ENCODE data around the gene MYL11. TPM values are rescaled to one million over a fixed set of nuclear protein-coding genes. Genes with fewer than 3 reads are reported as not detected.
"Not testable (repeated sequence)": the region's sequence is repeated elsewhere in the genome, so short reads cannot be mapped to it uniquely, and the experiment has no call there.

The MYL11 gene
- polyA plus RNA-seq, 1 of the 3 experiments (the other 2 are of a cell fraction): 0.23 TPM

- Histone ChIP-seq H2AFZ (ENCODE audit: low read depth) (peak overlapping the region; percentile 59; the same call in 1 of the 2 replicates), H3K27ac (ENCODE audit: low read depth in 2 of 2, low read length in 1 of 2) (peak overlapping the region in 1 of 2 experiments; percentile 76; a peak in 3 of 4 replicates), H4K20me1 (ENCODE audit: insufficient read depth) (peaks cover 31% of the 10 kb centered on the region), H3K79me2 (ENCODE audit: insufficient read depth) (peaks cover 44% of the 10 kb centered on the region), H3K4me2 (peak overlapping the region; percentile 74), H3K4me3 (ENCODE audit: low read depth in 2 of 2, low read length in 1 of 2) (peak overlapping the region; percentile 74 to 79), H3K9ac (peak overlapping the region; percentile 82; the same call in 1 of the 2 replicates)
- peak; percentile 58; the same call in 1 of the 2 replicates for TF ChIP-seq MXI1 (IDR thresholded peaks at IDR 0.05; ENCODE audit: low read depth, low read length)
- H3K27me3 ChIP-seq (ENCODE audit: insufficient read depth); H3F3A ChIP-seq (replicated peaks; ENCODE audit: insufficient read depth); H3K9me3 ChIP-seq; H3K36me3 ChIP-seq (replicated peaks in 1 of 2; ENCODE audit: control insufficient read depth in 1 of 2, insufficient read depth in 2 of 2, low read length in 1 of 2); H3K4me1 ChIP-seq (ENCODE audit: control insufficient read depth in 1 of 2, insufficient read depth in 2 of 2, low read depth in 1 of 2, low read length in 1 of 2); H3K9me2 ChIP-seq: not testable (repeated sequence)
- CTCF ChIA-PET: interaction anchor here (1.1 to 2.1 kb wide), 2 partner anchors 19 to 75 kb away, joined by 4 to 7 read pairs; no protein-coding TSS in a partner anchor
- POLR2A ChIA-PET: interaction anchor here (0.7 to 2.5 kb wide), 2 partner anchors 20 to 84 kb away, joined by 3 to 18 read pairs; partner anchors contain the start of gene CD2BP2
- DNase-seq: peak; percentile 60
- WGBS (ENCODE audit: low lambda C conversion rate): 0% methylated on average over 8 of the region's 33 CpGs
Observed at GRCh38 chr16:30334473-30334989, 40.1 kb upstream of the MYL11 start.

GRCh38 chr16:30335028-30335597 lies 39.5 kb upstream of the MYL11 start:
- H3K9me2 ChIP-seq; H3K4me1 ChIP-seq (ENCODE audit: control insufficient read depth in 1 of 2, insufficient read depth in 2 of 2, low read depth in 1 of 2, low read length in 1 of 2); H3K9me3 ChIP-seq; H3F3A ChIP-seq (replicated peaks; ENCODE audit: insufficient read depth); H3K27me3 ChIP-seq (ENCODE audit: insufficient read depth); H3K36me3 ChIP-seq (replicated peaks in 1 of 2; ENCODE audit: control insufficient read depth in 1 of 2, insufficient read depth in 2 of 2, low read length in 1 of 2): not testable (repeated sequence)
- Histone ChIP-seq H3K79me2 (ENCODE audit: insufficient read depth) (peaks cover 39% of the 10 kb centered on the region), H2AFZ (ENCODE audit: low read depth) (peak overlapping the region; percentile 85), H4K20me1 (ENCODE audit: insufficient read depth) (peaks cover 25% of the 10 kb centered on the region), H3K27ac (ENCODE audit: low read depth in 2 of 2, low read length in 1 of 2) (peak overlapping the region; percentile 76 to 89), H3K4me2 (peak overlapping the region; percentile 74), H3K4me3 (ENCODE audit: low read depth in 2 of 2, low read length in 1 of 2) (peak overlapping the region; percentile 74 to 79), H3K9ac (peak overlapping the region; percentile 82; the same call in 1 of the 2 replicates)
- CTCF ChIA-PET: interaction anchor here (1.1 to 2.1 kb wide), 2 partner anchors 18 to 75 kb away, joined by 4 to 7 read pairs; no protein-coding TSS in a partner anchor
- TF ChIP-seq POLR2AphosphoS5 (IDR thresholded peaks at IDR 0.05; ENCODE audit: low read depth, low read length): peak; percentile 58
- TF ChIP-seq ELF1 (IDR thresholded peaks at IDR 0.05): peak; percentile 45; the same call in 1 of the 2 replicates
- TF ChIP-seq MXI1 (IDR thresholded peaks at IDR 0.05; ENCODE audit: low read depth, low read length): peak; percentile 66
- peak; percentile 46; the same call in 1 of the 2 replicates for TF ChIP-seq TAF1 (IDR thresholded peaks at IDR 0.05; ENCODE audit: borderline replicate concordance, low read depth, low read length)
- WGBS (ENCODE audit: low lambda C conversion rate): 0% methylated on average over 5 of the region's 70 CpGs
- POLR2A ChIA-PET: interaction anchor here (0.7 to 2.5 kb wide), 2 partner anchors 20 to 83 kb away, joined by 3 to 18 read pairs; partner anchors contain the start of gene CD2BP2
- peak; percentile 86 for DNase-seq

DNA sequence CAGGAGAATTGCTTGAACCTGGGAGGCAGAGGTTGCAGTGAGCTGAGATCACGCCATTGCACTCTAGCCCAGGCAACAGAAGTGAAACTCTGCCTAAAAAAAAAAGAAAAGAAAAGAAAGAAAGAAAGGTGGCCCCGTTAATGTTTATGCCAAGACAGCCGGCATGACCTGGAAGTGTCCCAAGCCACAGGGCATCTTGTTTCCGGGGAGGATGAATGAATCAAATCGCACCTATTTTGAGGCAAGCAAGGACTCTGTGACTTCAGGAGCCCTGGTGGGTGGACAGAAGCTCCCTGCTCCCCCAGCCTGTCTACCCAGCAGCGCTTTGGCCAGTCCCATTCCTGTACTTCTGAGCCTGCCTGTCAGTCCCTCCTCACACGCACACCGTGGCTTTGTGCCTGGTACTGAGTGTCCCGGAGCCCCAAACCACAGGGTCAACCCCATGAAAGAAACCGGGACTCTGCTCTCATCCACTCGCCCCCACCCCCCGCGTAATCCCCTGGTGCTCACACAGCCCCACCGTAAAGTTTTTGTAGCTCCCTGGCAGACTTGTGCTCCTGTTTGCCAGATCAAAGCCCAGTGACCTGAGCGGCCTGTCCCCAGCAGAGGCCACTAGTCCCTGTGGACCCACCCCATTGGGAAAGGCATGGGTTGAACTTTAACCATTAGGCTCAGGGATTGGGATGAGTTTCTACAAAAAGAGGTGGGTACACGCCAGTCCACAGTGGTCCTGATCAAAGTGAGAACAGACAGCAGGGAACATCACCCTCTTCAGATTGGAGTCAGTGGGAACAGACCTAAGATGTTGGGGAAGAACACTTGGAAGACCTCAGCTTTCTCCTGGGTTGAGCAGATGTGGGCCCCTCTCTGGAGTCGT lies 38.8 kb upstream of the MYL11 start:
- Histone ChIP-seq H3K4me2 (peak overlapping the region; percentile 74), H3K9me3 (no peaks in the 10 kb centered on the region), H4K20me1 (ENCODE audit: insufficient read depth) (peaks cover 18% of the 10 kb centered on the region; the same call in 1 of the 2 replicates), H3F3A (replicated peaks; ENCODE audit: insufficient read depth) (no peaks in the 10 kb centered on the region), H3K9me2 (no peaks in the 10 kb centered on the region), H3K27me3 (ENCODE audit: insufficient read depth) (no peaks in the 10 kb centered on the region), H3K79me2 (ENCODE audit: insufficient read depth) (peaks cover 31% of the 10 kb centered on the region), H3K4me3 (ENCODE audit: low read depth in 2 of 2, low read length in 1 of 2) (peak overlapping the region; percentile 74 to 79), H3K36me3 (replicated peaks in 1 of 2; ENCODE audit: control insufficient read depth in 1 of 2, insufficient read depth in 2 of 2, low read length in 1 of 2) (no peaks in the 10 kb centered on the region), H2AFZ (ENCODE audit: low read depth) (peak overlapping the region; percentile 85), H3K4me1 (ENCODE audit: control insufficient read depth in 1 of 2, insufficient read depth in 2 of 2, low read depth in 1 of 2, low read length in 1 of 2) (peaks cover 0 to 5% of the 10 kb centered on the region in 2 experiments; a peak in 1 of 4 replicates), H3K9ac (peak overlapping the region; percentile 82; the same call in 1 of the 2 replicates), H3K27ac (ENCODE audit: low read depth in 2 of 2, low read length in 1 of 2) (peak overlapping the region; percentile 1 to 76; a peak in 2 of 4 replicates)
- no peak for DNase-seq
- WGBS (ENCODE audit: low lambda C conversion rate): 62% methylated on average over 15 of the region's 17 CpGs
- CTCF ChIA-PET: interaction anchor here (2.1 kb wide), 1 partner anchor 18 kb away, joined by 7 read pairs; no protein-coding TSS in a partner anchor
- TF ChIP-seq GABPA (IDR thresholded peaks at IDR 0.05; ENCODE audit: low read depth) (peak; percentile 43; the same call in 1 of the 2 replicates), TCF12 (IDR thresholded peaks at IDR 0.05) (no peak), GATA2 (CRISPR knock-in tag; IDR thresholded peaks at IDR 0.05) (no peak)
- POLR2A ChIA-PET: interaction anchor here (0.6 to 2.5 kb wide), 2 partner anchors 9 to 19 kb away, joined by 3 to 18 read pairs; partner anchors contain the start of gene CD2BP2

DNA sequence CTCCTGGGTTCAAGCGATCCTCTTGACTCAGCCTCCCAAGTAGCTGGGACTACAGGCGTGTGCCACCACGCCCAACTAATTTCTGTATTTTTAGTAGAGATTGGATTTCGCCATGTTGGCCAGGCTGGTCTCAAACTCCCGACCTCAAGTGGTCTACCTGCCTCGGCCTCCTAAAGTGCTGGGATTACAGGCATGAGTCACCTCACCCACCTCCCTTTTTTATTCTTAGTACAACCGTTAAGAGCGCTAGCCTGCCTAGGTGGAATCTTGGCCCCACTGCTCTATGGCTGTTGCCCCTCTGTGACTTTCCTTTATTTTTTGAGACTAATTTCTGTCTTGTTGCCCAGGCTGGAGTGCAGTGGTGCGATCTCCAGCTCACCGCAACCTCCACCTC lies 36.6 kb upstream of the MYL11 start:
- 95% methylated on average over 10 of the region's 10 CpGs for WGBS (ENCODE audit: low lambda C conversion rate)
- H3K27ac ChIP-seq (ENCODE audit: low read depth in 2 of 2, low read length in 1 of 2); H4K20me1 ChIP-seq (ENCODE audit: insufficient read depth); H2AFZ ChIP-seq (ENCODE audit: low read depth); H3K4me2 ChIP-seq; H3F3A ChIP-seq (replicated peaks; ENCODE audit: insufficient read depth); POLR2A ChIA-PET; H3K27me3 ChIP-seq (ENCODE audit: insufficient read depth); H3K36me3 ChIP-seq (replicated peaks in 1 of 2; ENCODE audit: control insufficient read depth in 1 of 2, insufficient read depth in 2 of 2, low read length in 1 of 2); DNase-seq; CTCF ChIA-PET; H3K4me1 ChIP-seq (ENCODE audit: control insufficient read depth in 1 of 2, insufficient read depth in 2 of 2, low read depth in 1 of 2, low read length in 1 of 2); H3K9me3 ChIP-seq; H3K9ac ChIP-seq; H3K9me2 ChIP-seq; H3K4me3 ChIP-seq (ENCODE audit: low read depth in 2 of 2, low read length in 1 of 2): not testable (repeated sequence)
- peaks cover 10% of the 10 kb centered on the region; the same call in 1 of the 2 replicates for H3K79me2 ChIP-seq (ENCODE audit: insufficient read depth)

- H3K4me2 ChIP-seq; H3K79me2 ChIP-seq (ENCODE audit: insufficient read depth); H3K36me3 ChIP-seq (replicated peaks in 1 of 2; ENCODE audit: control insufficient read depth in 1 of 2, insufficient read depth in 2 of 2, low read length in 1 of 2); H3K4me3 ChIP-seq (ENCODE audit: low read depth in 2 of 2, low read length in 1 of 2); H3K4me1 ChIP-seq (ENCODE audit: control insufficient read depth in 1 of 2, insufficient read depth in 2 of 2, low read depth in 1 of 2, low read length in 1 of 2); POLR2A ChIA-PET; H3K27me3 ChIP-seq (ENCODE audit: insufficient read depth); H3K9ac ChIP-seq; CTCF ChIA-PET; H2AFZ ChIP-seq (ENCODE audit: low read depth); H4K20me1 ChIP-seq (ENCODE audit: insufficient read depth); H3K9me3 ChIP-seq; H3F3A ChIP-seq (replicated peaks; ENCODE audit: insufficient read depth); H3K9me2 ChIP-seq; H3K27ac ChIP-seq (ENCODE audit: low read depth in 2 of 2, low read length in 1 of 2); DNase-seq: not testable (repeated sequence)
- WGBS (ENCODE audit: low lambda C conversion rate): 92% methylated on average over 4 of the region's 5 CpGs
Observed at GRCh38 chr16:30338715-30339114, 35.9 kb upstream of the MYL11 start.

Measured in SK-N-SH (cell line).